Measurements from ENCODE around the gene SPATA9. TPM values are rescaled to one million over a fixed set of nuclear protein-coding genes. Genes with fewer than 3 reads are reported as not detected.
A peak's percentile ranks its signal among the peaks of the same experiment; 100 is the strongest.

SPATA9 gene
- total and polyA plus RNA-seq, 9 of the 15 experiments (the other 6 are each of a cell fraction or from before 2014, with no cell fraction given), result 0.16 to 5.5 (median 0.39) TPM; not detected in 3

- TF ChIP-seq ZNF76 (CRISPR knock-in tag; IDR thresholded peaks at IDR 0.05; ENCODE audit: borderline replicate concordance), result no peak
- TF ChIP-seq ZNF830 (CRISPR knock-in tag; IDR thresholded peaks at IDR 0.05), result no peak
- no peak for TF ChIP-seq TEAD4 (IDR thresholded peaks at IDR 0.05; ENCODE audit: low read length)
- TF ChIP-seq TEAD4 (CRISPR knock-in tag; IDR thresholded peaks at IDR 0.05; ENCODE audit: borderline replicate concordance), result no peak
- peak; percentile 73; the same call in 1 of the 2 replicates for TF ChIP-seq ZEB2 (IDR thresholded peaks at IDR 0.05)
- TF ChIP-seq ZNF780A (CRISPR knock-in tag; IDR thresholded peaks at IDR 0.05), result no peak
- TF ChIP-seq PRPF4 (IDR thresholded peaks at IDR 0.05; ENCODE audit: insufficient read depth, low read depth, low read length, poor library complexity, severe bottlenecking), result no peak
- peak; percentile 90 to 93 for TF ChIP-seq RAD21 (CRISPR knock-in tag; conservative IDR thresholded peaks at IDR 0.05 in 1 of 2, IDR thresholded peaks at IDR 0.05 in 1 of 2)
- no peak for TF ChIP-seq RBM14 (IDR thresholded peaks at IDR 0.05; ENCODE audit: borderline replicate concordance, insufficient read depth, low read depth, low read length)
- no peak for TF ChIP-seq ESRRB (CRISPR knock-in tag; IDR thresholded peaks at IDR 0.05; ENCODE audit: borderline replicate concordance)
- no peak for TF ChIP-seq E2F3 (CRISPR knock-in tag; IDR thresholded peaks at IDR 0.05)
- TF ChIP-seq JUN (IDR thresholded peaks at IDR 0.05; ENCODE audit: borderline replicate concordance, low read depth, low read length), result no peak
- TF ChIP-seq JUN (CRISPR knock-in tag; IDR thresholded peaks at IDR 0.05; ENCODE audit: borderline replicate concordance), result no peak
- no peak for TF ChIP-seq MNT (conservative IDR thresholded peaks at IDR 0.05)
- no peak for TF ChIP-seq KAT7 (CRISPR knock-in tag; IDR thresholded peaks at IDR 0.05; ENCODE audit: borderline replicate concordance)
- no peak for TF ChIP-seq USF2 (CRISPR knock-in tag; IDR thresholded peaks at IDR 0.05)
- no peak for TF ChIP-seq HMGN3 (IDR thresholded peaks at IDR 0.05; ENCODE audit: borderline replicate concordance, extremely low read depth, insufficient read length, low read depth, low read length)
- peak; percentile 83 for TF ChIP-seq CC2D1A (IDR thresholded peaks at IDR 0.05)
- TF ChIP-seq CTCF (IDR thresholded peaks at IDR 0.05 in 2 of 3, conservative IDR thresholded peaks at IDR 0.05 in 1 of 3; ENCODE audit: insufficient read depth in 2 of 3, low read depth in 1 of 3, low read length in 3 of 3), result peak; percentile 79 to 89 (median 85)
- TF ChIP-seq ZNF79 (CRISPR knock-in tag; IDR thresholded peaks at IDR 0.05; ENCODE audit: low read depth), result no peak
- 0 out of 2 replicates have a peak, but pooled peaks have one; percentile 7 for TF ChIP-seq ATF7 (IDR thresholded peaks at IDR 0.05)
- TF ChIP-seq CHD4 (IDR thresholded peaks at IDR 0.05; ENCODE audit: insufficient read depth, insufficient replicate concordance, low read depth, low read length, poor library complexity, severe bottlenecking), result no peak
Observed at GRCh38 chr5:95644351-95645042, 38.3 kb downstream of the SPATA9 start (continued).
